Measurements from ENCODE around the gene SPHK1.

SPHK1 gene

GRCh38 chr17:76363107-76363842 is 21.1 kb upstream of the SPHK1 start:
- no peak for DNase-seq

- DNase-seq = no peak
These were observed 19.0 kb upstream of the SPHK1 start for GRCh38 chr17:76365256-76365903.

GRCh38 chr17:76366247-76366646 is 18.2 kb upstream of the SPHK1 start:
- DNase-seq = no peak

- DNase-seq = no peak
These were observed 16.8 kb upstream of the SPHK1 start for GRCh38 chr17:76367642-76368041.

- no peak for DNase-seq
These were observed 15.9 kb upstream of the SPHK1 start for GRCh38 chr17:76368545-76368944.

- no peak for DNase-seq
These were observed 15.0 kb upstream of the SPHK1 start for GRCh38 chr17:76369379-76369778.

- DNase-seq = no peak
These were observed 14.6 kb upstream of the SPHK1 start for GRCh38 chr17:76369804-76370203.

- no peak for DNase-seq
These were observed 14.0 kb upstream of the SPHK1 start for GRCh38 chr17:76370261-76370993.

- DNase-seq = no peak
These were observed 12.5 kb upstream of the SPHK1 start for GRCh38 chr17:76371656-76372628.

GRCh38 chr17:76376318-76377133 is 7.9 kb upstream of the SPHK1 start:
- DNase-seq = no peak

- DNase-seq = no peak
These were observed 5.7 kb upstream of the SPHK1 start for GRCh38 chr17:76378548-76379274.

GRCh38 chr17:76379275-76379641 is 5.2 kb upstream of the SPHK1 start:
- no peak for DNase-seq

- DNase-seq = no peak
These were observed 4.6 kb upstream of the SPHK1 start for GRCh38 chr17:76379646-76380376.

GRCh38 chr17:76381633-76382350 is 2.6 kb upstream of the SPHK1 start:
- no peak for DNase-seq

GRCh38 chr17:76382351-76382802 is 2.0 kb upstream of the SPHK1 start:
- DNase-seq = peak; percentile 55

- DNase-seq = peak; percentile 78
These were observed 1.4 kb upstream of the SPHK1 start for GRCh38 chr17:76382803-76383545.

GRCh38 chr17:76383546-76384221 is 725 bp upstream of the SPHK1 start:
- DNase-seq = peak; percentile 66

All from activated CD4-positive, alpha-beta T cell treated with anti-CD3 and anti-CD28 coated beads for 48 hours (primary cell).